Loucy (cell line): ENCODE results near the gene DIP2B.

Experiments
- CTCF ChIP-seq: fragments of 200-600 bp; sonication (generic); conservative IDR thresholded peaks from 2 replicates; pipeline ENCODE4 v1.5.1; 2014; ENCODE audit warnings: mild to moderate bottlenecking, antibody characterized with exemption, low read length
- EZH2phosphoT487 ChIP-seq: fragments of 200-600 bp; IDR thresholded peaks from 2 replicates; pipeline ENCODE4 v1.6.1; 2018; ENCODE audit warnings: antibody characterized with exemption, mild to moderate bottlenecking, moderate library complexity, borderline replicate concordance

- TF ChIP-seq EZH2phosphoT487 (no peak), CTCF (no peak)
These were observed 22.2 kb upstream of the DIP2B start for GRCh38 chr12:50482571-50482970.
